Measurements from ENCODE around the gene UFM1.

DNA sequence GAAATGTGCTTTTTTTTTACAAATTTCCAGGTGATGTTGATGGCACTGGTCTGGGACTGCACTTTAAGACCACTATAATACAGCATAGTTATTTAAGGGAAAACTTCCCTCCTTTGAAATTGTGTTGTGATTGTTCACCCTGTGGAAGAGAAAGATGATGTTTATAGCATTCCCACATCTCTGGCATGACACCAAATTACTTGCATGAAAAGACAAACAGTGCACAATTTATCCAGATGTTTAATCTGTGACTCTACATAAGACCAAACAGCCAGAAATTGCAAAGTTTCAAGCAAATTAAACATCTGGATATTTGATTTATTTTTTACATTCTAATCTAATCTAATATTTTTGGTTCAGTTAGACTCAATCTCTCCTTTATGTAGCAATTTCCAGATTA lies 51.6 kb downstream of the UFM1 start:
- TF ChIP-seq CTCF (IDR thresholded peaks at IDR 0.05; ENCODE audit: extremely low read depth in 1 of 2, insufficient read depth in 1 of 2, low read depth in 1 of 2, low read length in 2 of 2) (no peak), GATA2 (IDR thresholded peaks at IDR 0.05; ENCODE audit: insufficient read depth, insufficient read length, low read depth, low read length) (no peak), POLR2A (IDR thresholded peaks at IDR 0.05; ENCODE audit: low read depth, low read length) (no peak), MAX (IDR thresholded peaks at IDR 0.05; ENCODE audit: insufficient read depth, insufficient read length) (no peak), POLR2AphosphoS5 (IDR thresholded peaks at IDR 0.05; ENCODE audit: insufficient read depth, low read depth, low read length) (no peak), JUN (IDR thresholded peaks at IDR 0.05; ENCODE audit: borderline replicate concordance, insufficient read depth, insufficient read length, low read depth) (no peak)

All from endothelial cell of umbilical vein (primary cell).